GM12891 (cell line): ENCODE measurements around the gene SYT1.

Source experiments
- PAX5 ChIP-seq: IDR thresholded peaks from 2 replicates; pipeline ENCODE4 v1.6.1; 2011; ENCODE audit warnings: low read length, moderate library complexity, mild to moderate bottlenecking; ENCODE audit not compliant: insufficient read depth, severe bottlenecking
- POLR2A ChIP-seq: IDR thresholded peaks from 2 replicates; pipeline ENCODE4 v1.6.1; 2011; ENCODE audit warnings: low read depth, low read length, control low read depth
- POU2F2 ChIP-seq: IDR thresholded peaks from 2 replicates; pipeline ENCODE4 v1.6.1; 2011; ENCODE audit warnings: low read depth, mild to moderate bottlenecking, control low read depth, low read length, moderate library complexity
- TAF1 ChIP-seq: IDR thresholded peaks from 2 replicates; pipeline ENCODE4 v1.6.1; 2011; ENCODE audit warnings: low read depth, low read length, control low read depth

- TF ChIP-seq POLR2A (no peak), TAF1 (no peak), PAX5 (no peak), POU2F2 (no peak)
These were observed 480.6 kb downstream of the SYT1 start for GRCh38 chr12:79344855-79345847.
